Natural killer cell (primary cell): ENCODE data around the gene GCNT3. TPM values are rescaled to one million over a fixed set of nuclear protein-coding genes. Genes with fewer than 3 reads are reported as not detected.

Source experiments
- ATAC-seq, 3 donors: fragments of 150-1000 bp in 2 of 3; fragments of 200-7000 bp in 1 of 3; cut with Tn5 transposase; 1 replicate in 1 of 3; 2 replicates in 2 of 3; pipeline ENCODE4 v1.10.0; 2021; ENCODE audit warnings: mild to moderate bottlenecking in 2 of 3, moderate library complexity in 2 of 3
- DNase-seq, 2 donors: peaks; one replicate each; pipeline versions ENCODE4 v3.0.0 to v3.0.0-alpha.2; 2013 to 2021; ENCODE audit warnings: mixed read lengths in 1 of 2
- H3K27ac ChIP-seq: one replicate; pipeline ENCODE4 v1.5.1; 2013; ENCODE audit warnings: mild to moderate bottlenecking, low read length
- H3K27me3 ChIP-seq: one replicate; pipeline ENCODE4 v1.6.1; 2013; ENCODE audit warnings: low read length; ENCODE audit not compliant: control insufficient read depth, insufficient read depth
- H3K36me3 ChIP-seq: one replicate; pipeline ENCODE4 v1.6.1; 2013; ENCODE audit warnings: low read length; ENCODE audit not compliant: control insufficient read depth, insufficient read depth
- H3K4me1 ChIP-seq: one replicate; pipeline ENCODE4 v1.6.1; 2013; ENCODE audit warnings: low read length; ENCODE audit not compliant: control insufficient read depth, insufficient read depth
- H3K4me3 ChIP-seq: one replicate; pipeline ENCODE4 v1.5.1; 2013; ENCODE audit warnings: low read length
- H3K9me3 ChIP-seq: one replicate; pipeline ENCODE4 v1.6.1; 2013; ENCODE audit warnings: low read length; ENCODE audit not compliant: control insufficient read depth, insufficient read depth
- H3K27ac Mint-ChIP-seq, 2 donors: one replicate each; pipeline ENCODE4 v1.8.0; 2022; ENCODE audit warnings: mild to moderate bottlenecking in 2 of 2, mixed read lengths in 2 of 2, moderate library complexity in 1 of 2
- H3K27me3 Mint-ChIP-seq, 2 donors: one replicate each; pipeline ENCODE4 v1.8.0; 2022; ENCODE audit warnings: low read depth in 2 of 2, mixed read lengths in 2 of 2
- H3K36me3 Mint-ChIP-seq: one replicate; pipeline ENCODE4 v1.8.0; 2022; ENCODE audit warnings: mixed read lengths
- H3K4me1 Mint-ChIP-seq, 2 donors: one replicate each; pipeline ENCODE4 v1.8.0; 2022; ENCODE audit warnings: mixed read lengths in 2 of 2
- H3K4me3 Mint-ChIP-seq: one replicate; pipeline ENCODE4 v1.8.0; 2022; ENCODE audit warnings: mild to moderate bottlenecking, moderate library complexity, mixed read lengths
- H3K9me3 Mint-ChIP-seq, 2 donors: one replicate each; pipeline ENCODE4 v1.8.0; 2022; ENCODE audit warnings: mixed read lengths in 2 of 2
- CTCF ChIP-seq: fragments of 200-600 bp; IDR thresholded peaks from one replicate; pipeline ENCODE4 v1.8.0; 2022; ENCODE audit warnings: antibody characterized with exemption
- WGBS: methylation state at CpG from one replicate; pipeline ENCODE4 v1.1.7; 2013; ENCODE audit warnings: missing lambda C conversion rate; ENCODE audit not compliant: insufficient coverage; 5-methylcytosine and 5-hydroxymethylcytosine counted together
- intact Hi-C: fragments of 100-400 bp; cut with micrococcal nuclease; formaldehyde crosslinking; loops from one replicate; pipeline ENCODE4 v1.14.2; 2022
- total RNA-seq, 4 donors: library from RNA; stranded (reverse); fragments of 120-200 nt in 1 of 4; gene quantifications; one replicate each; pipeline versions ENCODE4 v1.2.3 to v1.2.4, GENCODE V29; 2013 to 2022

Gene GCNT3
- total RNA-seq, 3 donors from 2014 or later (not counting 1 experiment from before 2014, with no cell fraction given) = not detected

- Histone ChIP-seq H3K4me3 (no peak overlapping the region), H3K36me3 (no peaks in the 10 kb centered on the region), H3K9me3 (no peaks in the 10 kb centered on the region), H3K27ac (no peak overlapping the region), H3K27me3 (no peaks in the 10 kb centered on the region), H3K4me1 (no peaks in the 10 kb centered on the region)
- intact Hi-C loops = no loop called here
- Mint-ChIP-seq H3K4me1 (no peaks in the 10 kb centered on the region), H3K9me3 (peaks cover 0 to under 1% of the 10 kb centered on the region in 2 donors), H3K27ac (no peak overlapping the region), H3K4me3 (no peak overlapping the region), H3K27me3 (peaks cover 22 to 57% of the 10 kb centered on the region in 2 donors), H3K36me3 (peaks cover 2% of the 10 kb centered on the region)
- no peak for DNase-seq
- 92% methylated on average over 2 of the region's 2 CpGs for WGBS
- no peak for TF ChIP-seq CTCF
- ATAC-seq = no peak
Observed at GRCh38 chr15:59598461-59598860, 13.1 kb upstream of the GCNT3 start.

GRCh38 chr15:59605994-59606393 lies 5.6 kb upstream of the GCNT3 start:
- DNase-seq = no peak
- Mint-ChIP-seq H3K36me3 (peaks cover 10% of the 10 kb centered on the region), H3K9me3 (peaks cover 6% of the 10 kb centered on the region in 2 donors), H3K4me3 (no peak overlapping the region), H3K27me3 (peaks cover 10 to 33% of the 10 kb centered on the region in 2 donors), H3K4me1 (no peaks in the 10 kb centered on the region), H3K27ac (no peak overlapping the region)
- Histone ChIP-seq H3K9me3 (no peaks in the 10 kb centered on the region), H3K27ac (no peak overlapping the region), H3K4me3 (no peak overlapping the region), H3K36me3 (no peaks in the 10 kb centered on the region), H3K4me1 (no peaks in the 10 kb centered on the region), H3K27me3 (no peaks in the 10 kb centered on the region)
- TF ChIP-seq CTCF = no peak
- intact Hi-C loops = no loop called here
- ATAC-seq = no peak
- 91% methylated on average over 5 of the region's 5 CpGs for WGBS

GRCh38 chr15:59609730-59610712 lies 1.6 kb upstream of the GCNT3 start:
- ATAC-seq (no peak), DNase-seq (no peak)
- Histone ChIP-seq H3K9me3 (no peaks in the 10 kb centered on the region), H3K4me3 (no peak overlapping the region), H3K4me1 (no peaks in the 10 kb centered on the region), H3K27ac (no peak overlapping the region), H3K36me3 (no peaks in the 10 kb centered on the region), H3K27me3 (no peaks in the 10 kb centered on the region)
- Mint-ChIP-seq H3K27ac (no peak overlapping the region), H3K27me3 (peaks cover 11 to 35% of the 10 kb centered on the region in 2 donors), H3K36me3 (no peaks in the 10 kb centered on the region), H3K9me3 (no peaks in the 10 kb centered on the region), H3K4me1 (peaks cover 2 to 4% of the 10 kb centered on the region in 2 donors), H3K4me3 (no peak overlapping the region)
- no peak for TF ChIP-seq CTCF
- WGBS = 93% methylated on average over 7 of the region's 7 CpGs
- intact Hi-C loops = no loop called here
